GM12878 (cell line): ENCODE data around the gene RUNDC1. TPM values are rescaled to one million over a fixed set of nuclear protein-coding genes. Genes with fewer than 3 reads are reported as not detected.

ENCODE experiments used
- CBX3 ChIP-seq: fragments of 200-600 bp; sonication (generic); IDR thresholded peaks from 2 replicates; pipeline ENCODE4 v1.6.1; 2016; ENCODE audit warnings: low read depth, borderline replicate concordance
- CEBPB ChIP-seq, 2 experiments: fragments of 150-350 bp in 1 of 2; IDR thresholded peaks; 2 replicates each; pipeline ENCODE4 v1.6.1; 2012 to 2014; ENCODE audit warnings: low read depth in 2 of 2, low read length in 2 of 2, borderline replicate concordance in 1 of 2, inconsistent platforms in 1 of 2
- E4F1 ChIP-seq: fragments of 450-650 bp; IDR thresholded peaks from 2 replicates; pipeline ENCODE4 v1.6.1; 2018; ENCODE audit warnings: borderline replicate concordance, mild to moderate bottlenecking; ENCODE audit not compliant: partially characterized antibody
- EGR1 ChIP-seq, 2 experiments: IDR thresholded peaks; 1 replicate in 1 of 2; 2 replicates in 1 of 2; pipeline ENCODE4 v1.6.1; 2011 to 2012; ENCODE audit warnings: low read depth in 2 of 2, low read length in 2 of 2, borderline replicate concordance in 1 of 2, mild to moderate bottlenecking in 1 of 2, moderate library complexity in 1 of 2
- HDAC6 ChIP-seq: fragments of 200-600 bp; sonication (generic); IDR thresholded peaks from one replicate; pipeline ENCODE4 v1.8.0; 2017; ENCODE audit warnings: antibody characterized with exemption; ENCODE audit not compliant: unreplicated experiment
- LARP7 ChIP-seq: fragments of 450-650 bp; IDR thresholded peaks from 2 replicates; pipeline ENCODE4 v1.6.1; 2017; ENCODE audit warnings: mild to moderate bottlenecking
- NFYB ChIP-seq: IDR thresholded peaks from 2 replicates; pipeline ENCODE4 v1.6.1; 2011; ENCODE audit warnings: low read depth, mild to moderate bottlenecking, low read length, improper control_type of control experiment, moderate library complexity; ENCODE audit not compliant: insufficient read depth
- PML ChIP-seq: IDR thresholded peaks from 2 replicates; pipeline ENCODE4 v1.6.1; 2012; ENCODE audit warnings: low read length, inconsistent platforms
- POLR2AphosphoS2 ChIP-seq: IDR thresholded peaks from 2 replicates; pipeline ENCODE4 v1.6.1; 2011; ENCODE audit warnings: low read depth, mild to moderate bottlenecking, low read length, improper control_type of control experiment, moderate library complexity
- POU2F2 ChIP-seq: IDR thresholded peaks from 3 replicates; pipeline ENCODE4 v1.6.1; 2011; ENCODE audit warnings: low read depth, mild to moderate bottlenecking, low read length, borderline replicate concordance
- RBBP5 ChIP-seq: fragments of 200-600 bp; sonication (generic); conservative IDR thresholded peaks from 2 replicates; pipeline ENCODE4 v1.6.1; 2016
- RUNX3 ChIP-seq: IDR thresholded peaks from 2 replicates; pipeline ENCODE4 v1.6.1; 2012; ENCODE audit warnings: low read length, inconsistent platforms
- SMARCA5 ChIP-seq: fragments of 450-650 bp; IDR thresholded peaks from 2 replicates; pipeline ENCODE4 v1.6.1; 2017; ENCODE audit warnings: mild to moderate bottlenecking
- TAF1 ChIP-seq: IDR thresholded peaks from 2 replicates; pipeline ENCODE4 v1.6.1; 2011; ENCODE audit warnings: mild to moderate bottlenecking, low read depth, low read length, borderline replicate concordance
- WRNIP1 ChIP-seq: IDR thresholded peaks from 2 replicates; pipeline ENCODE4 v1.6.1; 2011; ENCODE audit warnings: low read depth, low read length, improper control_type of control experiment, borderline replicate concordance
- ZNF384 ChIP-seq: IDR thresholded peaks from 2 replicates; pipeline ENCODE4 v1.6.1; 2012; ENCODE audit warnings: low read depth, mild to moderate bottlenecking, low read length, improper control_type of control experiment, borderline replicate concordance
- ZNF687 ChIP-seq: fragments of 450-650 bp; IDR thresholded peaks from 2 replicates; pipeline ENCODE4 v1.6.1; 2017; ENCODE audit warnings: mild to moderate bottlenecking, moderate library complexity
- ZSCAN29 ChIP-seq: fragments of 450-650 bp; IDR thresholded peaks from 2 replicates; pipeline ENCODE4 v1.6.1; 2017; ENCODE audit warnings: mild to moderate bottlenecking, moderate library complexity
- polyA plus RNA-seq, 11 experiments: library from polyadenylated mRNA; depleted of rRNA in 4 of 11; unstranded in 6 of 11; stranded (reverse) in 5 of 11; fragments of >200 nt; fragmentation: Nextera tagmentation in 4 of 11; fragmentation: Illumina TruSeq in 1 of 11; extraction: Ambion mirVana in 4 of 11; extraction: Trizol in 1 of 11; gene quantifications; 1 replicate in 1 of 11; 2 replicates in 10 of 11; pipeline versions ENCODE4 v1.2.1 to v1.2.3, GENCODE V29; 2011 to 2016; ENCODE audit warnings: inconsistent platforms in 2 of 11, missing spikeins in 2 of 11, low read depth in 1 of 11
- total RNA-seq, 4 experiments: library from RNA; depleted of rRNA in 3 of 4; stranded (reverse); fragments of >200 nt in 3 of 4; fragmentation: Illumina TruSeq in 1 of 4; extraction: Trizol in 1 of 4; gene quantifications; 2 replicates each; pipeline versions ENCODE4 v1.2.1 to v1.2.3, GENCODE V29; 2013 to 2021
- TF ChIP-seq, protein P1 (sequence below), 3 experiments: IDR thresholded peaks in 2 of 3; conservative IDR thresholded peaks in 1 of 3; 2 replicates each; pipeline ENCODE4 v1.5.1; 2011; ENCODE audit warnings: low read depth in 3 of 3, low read length in 3 of 3, mild to moderate bottlenecking in 3 of 3, control low read depth in 2 of 3, moderate library complexity in 2 of 3, inconsistent platforms in 1 of 3, mixed read lengths in 1 of 3; ENCODE audit not compliant: control insufficient read depth in 2 of 3, insufficient read depth in 1 of 3; ENCODE audit errors: extremely low read depth in 1 of 3
- TF ChIP-seq, protein P2 (sequence below): IDR thresholded peaks from 2 replicates; pipeline ENCODE4 v1.6.1; 2012; ENCODE audit warnings: low read length, inconsistent platforms

The RUNDC1 gene
- total and polyA plus RNA-seq, 10 of the 15 experiments (the other 5 are each of a cell fraction or from before 2014, with no cell fraction given): 2.9 to 15.6 (median 8.2) TPM

GRCh38 chr17:43021741-43022512 is 41.6 kb downstream of the RUNDC1 start, which contains the start of gene VAT1 (continued):
- TF ChIP-seq E4F1 (no peak), HDAC6 (no peak), CBX3 (no peak), RUNX3 (no peak), LARP7 (peak; percentile 80; the same call in 1 of the 2 replicates), CEBPB (IDR thresholded peaks at IDR 0.05; ENCODE audit: borderline replicate concordance in 1 of 2, low read depth in 2 of 2, low read length in 2 of 2) (no peak), POU2F2 (no peak), NFYB (no peak), PML (no peak), ZNF687 (0 out of 2 replicates have a peak, but pooled peaks have one; percentile 27), RBBP5 (no peak), TAF1 (no peak), POLR2AphosphoS2 (no peak), ZNF384 (no peak), ZSCAN29 (no peak), EGR1 (IDR thresholded peaks at IDR 0.05; ENCODE audit: borderline replicate concordance in 1 of 2, low read depth in 2 of 2, low read length in 2 of 2) (peak in 1 of 2 experiments; percentile 26; a peak in 1 of 3 replicates), SMARCA5 (no peak), WRNIP1 (no peak)
- TF ChIP-seq, protein P1, sequence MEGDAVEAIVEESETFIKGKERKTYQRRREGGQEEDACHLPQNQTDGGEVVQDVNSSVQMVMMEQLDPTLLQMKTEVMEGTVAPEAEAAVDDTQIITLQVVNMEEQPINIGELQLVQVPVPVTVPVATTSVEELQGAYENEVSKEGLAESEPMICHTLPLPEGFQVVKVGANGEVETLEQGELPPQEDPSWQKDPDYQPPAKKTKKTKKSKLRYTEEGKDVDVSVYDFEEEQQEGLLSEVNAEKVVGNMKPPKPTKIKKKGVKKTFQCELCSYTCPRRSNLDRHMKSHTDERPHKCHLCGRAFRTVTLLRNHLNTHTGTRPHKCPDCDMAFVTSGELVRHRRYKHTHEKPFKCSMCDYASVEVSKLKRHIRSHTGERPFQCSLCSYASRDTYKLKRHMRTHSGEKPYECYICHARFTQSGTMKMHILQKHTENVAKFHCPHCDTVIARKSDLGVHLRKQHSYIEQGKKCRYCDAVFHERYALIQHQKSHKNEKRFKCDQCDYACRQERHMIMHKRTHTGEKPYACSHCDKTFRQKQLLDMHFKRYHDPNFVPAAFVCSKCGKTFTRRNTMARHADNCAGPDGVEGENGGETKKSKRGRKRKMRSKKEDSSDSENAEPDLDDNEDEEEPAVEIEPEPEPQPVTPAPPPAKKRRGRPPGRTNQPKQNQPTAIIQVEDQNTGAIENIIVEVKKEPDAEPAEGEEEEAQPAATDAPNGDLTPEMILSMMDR (IDR thresholded peaks at IDR 0.05 in 2 of 3, conservative IDR thresholded peaks at IDR 0.05 in 1 of 3; ENCODE audit: control insufficient read depth in 2 of 3, extremely low read depth in 1 of 3, insufficient read depth in 1 of 3, low read depth in 3 of 3, low read length in 3 of 3): no peak
- TF ChIP-seq, protein P2, sequence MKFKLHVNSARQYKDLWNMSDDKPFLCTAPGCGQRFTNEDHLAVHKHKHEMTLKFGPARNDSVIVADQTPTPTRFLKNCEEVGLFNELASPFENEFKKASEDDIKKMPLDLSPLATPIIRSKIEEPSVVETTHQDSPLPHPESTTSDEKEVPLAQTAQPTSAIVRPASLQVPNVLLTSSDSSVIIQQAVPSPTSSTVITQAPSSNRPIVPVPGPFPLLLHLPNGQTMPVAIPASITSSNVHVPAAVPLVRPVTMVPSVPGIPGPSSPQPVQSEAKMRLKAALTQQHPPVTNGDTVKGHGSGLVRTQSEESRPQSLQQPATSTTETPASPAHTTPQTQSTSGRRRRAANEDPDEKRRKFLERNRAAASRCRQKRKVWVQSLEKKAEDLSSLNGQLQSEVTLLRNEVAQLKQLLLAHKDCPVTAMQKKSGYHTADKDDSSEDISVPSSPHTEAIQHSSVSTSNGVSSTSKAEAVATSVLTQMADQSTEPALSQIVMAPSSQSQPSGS: no peak
